Measurements from ENCODE around the gene NAA38. TPM values are rescaled to one million over a fixed set of nuclear protein-coding genes. Genes with fewer than 3 reads are reported as not detected.
A peak's percentile ranks its signal among the peaks of the same experiment; 100 is the strongest.

NAA38 gene
- polyA plus RNA-seq, 1 donor (not counting 4 experiments of a cell fraction or from before 2014, with no cell fraction given) = 70.9 TPM

DNA sequence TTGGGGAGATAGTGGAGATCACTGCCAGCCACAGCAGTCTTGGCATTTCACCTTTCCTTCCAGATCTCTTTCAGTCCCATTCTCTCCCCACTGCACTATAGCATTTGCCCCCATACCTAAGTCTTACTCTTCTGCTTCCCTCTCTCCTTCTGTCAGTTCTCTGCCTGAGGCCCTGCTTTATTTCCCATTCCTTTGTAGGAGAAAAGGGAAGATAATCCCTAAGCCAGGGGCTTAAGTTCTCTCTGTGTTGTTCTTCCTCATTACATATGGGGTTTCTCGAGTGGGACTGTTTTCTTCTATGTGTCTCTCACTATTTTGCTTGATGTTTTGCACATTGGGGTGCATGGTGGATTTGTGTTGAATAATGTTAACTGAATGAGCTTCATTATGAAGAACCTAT, 16.9 kb downstream of the NAA38 start:
- no peak for TF ChIP-seq EZH2 (IDR thresholded peaks at IDR 0.05; ENCODE audit: low read length)
- TF ChIP-seq, protein P1, sequence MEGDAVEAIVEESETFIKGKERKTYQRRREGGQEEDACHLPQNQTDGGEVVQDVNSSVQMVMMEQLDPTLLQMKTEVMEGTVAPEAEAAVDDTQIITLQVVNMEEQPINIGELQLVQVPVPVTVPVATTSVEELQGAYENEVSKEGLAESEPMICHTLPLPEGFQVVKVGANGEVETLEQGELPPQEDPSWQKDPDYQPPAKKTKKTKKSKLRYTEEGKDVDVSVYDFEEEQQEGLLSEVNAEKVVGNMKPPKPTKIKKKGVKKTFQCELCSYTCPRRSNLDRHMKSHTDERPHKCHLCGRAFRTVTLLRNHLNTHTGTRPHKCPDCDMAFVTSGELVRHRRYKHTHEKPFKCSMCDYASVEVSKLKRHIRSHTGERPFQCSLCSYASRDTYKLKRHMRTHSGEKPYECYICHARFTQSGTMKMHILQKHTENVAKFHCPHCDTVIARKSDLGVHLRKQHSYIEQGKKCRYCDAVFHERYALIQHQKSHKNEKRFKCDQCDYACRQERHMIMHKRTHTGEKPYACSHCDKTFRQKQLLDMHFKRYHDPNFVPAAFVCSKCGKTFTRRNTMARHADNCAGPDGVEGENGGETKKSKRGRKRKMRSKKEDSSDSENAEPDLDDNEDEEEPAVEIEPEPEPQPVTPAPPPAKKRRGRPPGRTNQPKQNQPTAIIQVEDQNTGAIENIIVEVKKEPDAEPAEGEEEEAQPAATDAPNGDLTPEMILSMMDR (optimal IDR thresholded peaks at IDR 0.05 in 1 of 3, IDR thresholded peaks at IDR 0.05 in 1 of 3, conservative IDR thresholded peaks at IDR 0.05 in 1 of 3; ENCODE audit: extremely low read depth in 1 of 3, insufficient read depth in 2 of 3, low read length in 3 of 3) = no peak
- Histone ChIP-seq H4K20me1 (ENCODE audit: control insufficient read depth, extremely low read depth, insufficient read depth, low read length) (peaks cover 2% of the 10 kb centered on the region), H3K9me3 (ENCODE audit: control insufficient read depth, low read depth, low read length) (no peaks in the 10 kb centered on the region), H3K4me3 (ENCODE audit: control insufficient read depth in 2 of 3, extremely low read depth in 1 of 3, insufficient read depth in 2 of 3, low read depth in 1 of 3, low read length in 3 of 3) (no peak overlapping the region), H3K27ac (ENCODE audit: control insufficient read depth, insufficient read depth, low read length) (no peak overlapping the region), H3K9me1 (ENCODE audit: control insufficient read depth, extremely low read depth, insufficient read depth, low read length) (no peaks in the 10 kb centered on the region), H2AFZ (ENCODE audit: control insufficient read depth, low read length) (no peak overlapping the region), H3K4me1 (ENCODE audit: control insufficient read depth, extremely low read depth, insufficient read depth, low read length) (peaks cover 53% of the 10 kb centered on the region), H3K4me2 (ENCODE audit: control insufficient read depth, extremely low read depth, insufficient read depth, low read depth, low read length) (peak overlapping the region; percentile 99), H3K9ac (ENCODE audit: control insufficient read depth, extremely low read depth, insufficient read depth, low read length) (no peak overlapping the region), H3K27me3 (ENCODE audit: control insufficient read depth, extremely low read depth, insufficient read depth, low read length) (no peaks in the 10 kb centered on the region), H3K36me3 (ENCODE audit: control insufficient read depth in 2 of 2, extremely low read depth in 1 of 2, insufficient read depth in 2 of 2, low read length in 2 of 2) (peaks cover 5 to 9% of the 10 kb centered on the region in 2 experiments), H3K79me2 (ENCODE audit: control insufficient read depth, insufficient read depth, low read length) (peaks cover 20% of the 10 kb centered on the region)
- DNase-seq (ENCODE audit: low read depth, low spot score) (no peak), FAIRE-seq (no peak)
- dilution Hi-C loops (cut with MboI; ENCODE audit: extremely low pct_ligation_motif_present, low sequenced_read_pairs) = no loop called here

DNA sequence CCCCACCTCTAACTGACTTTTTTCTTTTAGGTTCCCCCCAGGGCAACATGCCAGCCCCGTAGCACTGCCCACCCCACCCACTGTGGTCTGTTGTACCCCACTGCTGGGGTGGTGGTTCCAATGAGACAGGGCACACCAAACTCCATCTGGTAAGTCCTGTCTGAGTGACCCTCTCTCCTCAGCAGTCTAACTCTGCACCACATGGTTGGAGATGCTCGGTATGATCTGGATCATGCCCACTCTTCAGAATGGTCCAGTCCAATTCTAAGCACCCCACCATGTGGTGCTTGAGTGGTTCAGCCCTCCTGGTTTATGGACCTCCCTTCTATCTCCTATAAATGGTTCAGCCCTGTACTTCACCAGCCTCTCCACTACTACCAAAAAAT, 17.5 kb downstream of the NAA38 start:
- Histone ChIP-seq H3K27ac (ENCODE audit: control insufficient read depth, insufficient read depth, low read length) (no peak overlapping the region), H3K4me2 (ENCODE audit: control insufficient read depth, extremely low read depth, insufficient read depth, low read depth, low read length) (no peak overlapping the region), H3K9me3 (ENCODE audit: control insufficient read depth, low read depth, low read length) (no peaks in the 10 kb centered on the region), H3K9ac (ENCODE audit: control insufficient read depth, extremely low read depth, insufficient read depth, low read length) (no peak overlapping the region), H3K36me3 (ENCODE audit: control insufficient read depth in 2 of 2, extremely low read depth in 1 of 2, insufficient read depth in 2 of 2, low read length in 2 of 2) (peaks cover 5 to 8% of the 10 kb centered on the region in 2 experiments), H3K27me3 (ENCODE audit: control insufficient read depth, extremely low read depth, insufficient read depth, low read length) (no peaks in the 10 kb centered on the region), H2AFZ (ENCODE audit: control insufficient read depth, low read length) (no peak overlapping the region), H3K9me1 (ENCODE audit: control insufficient read depth, extremely low read depth, insufficient read depth, low read length) (no peaks in the 10 kb centered on the region), H3K79me2 (ENCODE audit: control insufficient read depth, insufficient read depth, low read length) (peaks cover 14% of the 10 kb centered on the region), H3K4me3 (ENCODE audit: control insufficient read depth in 2 of 3, extremely low read depth in 1 of 3, insufficient read depth in 2 of 3, low read depth in 1 of 3, low read length in 3 of 3) (no peak overlapping the region), H3K4me1 (ENCODE audit: control insufficient read depth, extremely low read depth, insufficient read depth, low read length) (peaks cover 48% of the 10 kb centered on the region), H4K20me1 (ENCODE audit: control insufficient read depth, extremely low read depth, insufficient read depth, low read length) (no peaks in the 10 kb centered on the region)
- no peak for DNase-seq (ENCODE audit: low read depth, low spot score)
- FAIRE-seq = no peak
- dilution Hi-C loops (cut with MboI; ENCODE audit: extremely low pct_ligation_motif_present, low sequenced_read_pairs) = no loop called here
- TF ChIP-seq, protein P1 (optimal IDR thresholded peaks at IDR 0.05 in 1 of 3, IDR thresholded peaks at IDR 0.05 in 1 of 3, conservative IDR thresholded peaks at IDR 0.05 in 1 of 3; ENCODE audit: extremely low read depth in 1 of 3, insufficient read depth in 2 of 3, low read length in 3 of 3) = no peak
